NCI-H748 (cell line): ENCODE measurements around the gene COL4A1.

Experiments
- DNase-seq: peaks from one replicate; lab custom pipeline; 2025; ENCODE audit not compliant: unreplicated experiment; lab: John Stamatoyannopoulos, UW

The COL4A1 gene

GRCh38 chr13:110277357-110277975 lies 29.5 kb downstream of the COL4A1 start:
- DNase-seq = no peak

- DNase-seq = no peak
Observed at GRCh38 chr13:110276553-110276950, 30.4 kb downstream of the COL4A1 start.

GRCh38 chr13:110275931-110276552 lies 30.9 kb downstream of the COL4A1 start:
- DNase-seq = no peak

- DNase-seq = no peak
Observed at GRCh38 chr13:110274687-110275086, 32.3 kb downstream of the COL4A1 start.

GRCh38 chr13:110273254-110273653 lies 33.7 kb downstream of the COL4A1 start:
- DNase-seq = no peak

GRCh38 chr13:110272651-110273050 lies 34.3 kb downstream of the COL4A1 start:
- no peak for DNase-seq

GRCh38 chr13:110272227-110272626 lies 34.7 kb downstream of the COL4A1 start:
- no peak for DNase-seq

GRCh38 chr13:110271313-110271712 lies 35.6 kb downstream of the COL4A1 start:
- no peak for DNase-seq

GRCh38 chr13:110270507-110270906 lies 36.5 kb downstream of the COL4A1 start:
- DNase-seq = no peak

- DNase-seq = no peak
Observed at GRCh38 chr13:110269509-110270185, 37.3 kb downstream of the COL4A1 start.

- no peak for DNase-seq
Observed at GRCh38 chr13:110268576-110269185, 38.3 kb downstream of the COL4A1 start.

- DNase-seq = no peak
Observed at GRCh38 chr13:110268061-110268460, 38.9 kb downstream of the COL4A1 start.

GRCh38 chr13:110266983-110267382 lies 40.0 kb downstream of the COL4A1 start:
- no peak for DNase-seq

- no peak for DNase-seq
Observed at GRCh38 chr13:110266431-110266809, 40.5 kb downstream of the COL4A1 start.

GRCh38 chr13:110265682-110266430 lies 41.1 kb downstream of the COL4A1 start:
- DNase-seq = no peak

- no peak for DNase-seq
Observed at GRCh38 chr13:110265341-110265681, 41.6 kb downstream of the COL4A1 start.

- no peak for DNase-seq
Observed at GRCh38 chr13:110264685-110265275, 42.2 kb downstream of the COL4A1 start.

- DNase-seq = no peak
Observed at GRCh38 chr13:110263888-110264287, 43.1 kb downstream of the COL4A1 start.

- no peak for DNase-seq
Observed at GRCh38 chr13:110263404-110263803, 43.6 kb downstream of the COL4A1 start.

- no peak for DNase-seq
Observed at GRCh38 chr13:110262508-110263291, 44.3 kb downstream of the COL4A1 start.
